SK-N-SH (cell line): ENCODE data around the gene ZG16B.

Experiments
- CTCF ChIP-seq: fragments of 200-600 bp; sonication (generic); IDR thresholded peaks from 2 replicates; pipeline ENCODE4 v1.6.1; 2017; ENCODE audit warnings: antibody characterized with exemption, mild to moderate bottlenecking, moderate library complexity
- EP300 ChIP-seq, 2 experiments: IDR thresholded peaks; 2 replicates each; pipeline versions ENCODE4 v1.4.0 to v1.6.1; 2012; ENCODE audit warnings: borderline replicate concordance in 1 of 2, low read depth in 1 of 2, low read length in 1 of 2
- JUND ChIP-seq: IDR thresholded peaks from 2 replicates; pipeline ENCODE4 v1.4.0; 2012
- POLR2AphosphoS5 ChIP-seq: IDR thresholded peaks from 2 replicates; pipeline ENCODE4 v1.6.1; 2012; ENCODE audit warnings: low read depth, low read length
- RCOR1 ChIP-seq: fragments of 150-350 bp; IDR thresholded peaks from 2 replicates; pipeline ENCODE4 v1.6.1; 2017; ENCODE audit warnings: antibody characterized with exemption, low read length
- RFX5 ChIP-seq: IDR thresholded peaks from 2 replicates; pipeline ENCODE4 v1.6.1; 2012; ENCODE audit warnings: mild to moderate bottlenecking, improper control_type of control experiment, low read length
- SIN3A ChIP-seq: IDR thresholded peaks from 2 replicates; pipeline ENCODE4 v1.6.1; 2012; ENCODE audit warnings: low read depth, mild to moderate bottlenecking, low read length, moderate library complexity, borderline replicate concordance
- SMC3 ChIP-seq: IDR thresholded peaks from 2 replicates; pipeline ENCODE4 v1.6.1; 2012; ENCODE audit warnings: low read depth, low read length, improper control_type of control experiment

- TF ChIP-seq EP300 (IDR thresholded peaks at IDR 0.05; ENCODE audit: borderline replicate concordance in 1 of 2, low read depth in 1 of 2, low read length in 1 of 2) (no peak), RFX5 (no peak), CTCF (no peak), POLR2AphosphoS5 (no peak), SIN3A (no peak), RCOR1 (no peak), JUND (no peak), SMC3 (no peak)
Observed at GRCh38 chr16:2809149-2809760, 20.8 kb upstream of the ZG16B start.
